ENCODE data around the gene TCERG1L.

TCERG1L gene

DNA sequence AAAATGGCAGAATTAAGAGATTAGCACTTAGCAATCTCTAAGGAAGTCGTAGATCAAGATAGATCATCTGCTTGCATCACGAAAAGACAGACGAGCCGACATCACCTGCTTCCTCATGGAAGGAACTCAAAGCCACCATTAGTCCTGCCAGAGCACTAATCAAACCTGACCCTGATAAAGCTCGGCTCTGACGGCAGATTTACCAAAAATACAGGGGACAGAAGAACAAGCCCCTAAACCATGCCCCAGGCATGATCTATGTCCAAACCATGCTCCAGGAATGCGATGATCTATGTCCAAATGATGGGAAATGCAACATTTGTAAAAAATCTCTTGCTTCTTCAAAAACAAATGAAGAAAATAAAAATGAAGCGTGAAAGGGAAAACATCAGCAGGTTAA is 182.8 kb downstream of the TCERG1L start:
- in situ Hi-C loops (cut with MboI; ENCODE audit: low sequenced_read_pairs) = no loop called here

DNA sequence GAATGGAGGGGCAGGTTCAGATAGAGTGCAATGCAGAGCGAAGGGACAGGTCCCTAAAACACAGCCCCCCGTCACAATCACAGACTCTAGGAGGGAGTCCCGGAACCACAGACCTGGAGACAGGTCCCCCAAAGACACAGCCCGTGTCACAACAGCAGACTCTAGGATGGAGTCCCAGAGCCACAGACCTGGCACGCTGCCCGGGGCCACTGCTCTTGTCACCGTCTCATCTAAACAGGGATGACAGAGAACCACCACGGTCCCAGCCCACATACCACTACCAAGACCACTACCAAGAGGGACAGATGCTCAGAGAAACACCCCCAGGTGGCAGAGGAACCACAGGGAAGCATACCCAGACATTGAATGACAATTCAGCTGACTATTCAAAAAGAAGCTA is 183.9 kb downstream of the TCERG1L start:
- in situ Hi-C loops (cut with MboI; ENCODE audit: low sequenced_read_pairs) = no loop called here

DNA sequence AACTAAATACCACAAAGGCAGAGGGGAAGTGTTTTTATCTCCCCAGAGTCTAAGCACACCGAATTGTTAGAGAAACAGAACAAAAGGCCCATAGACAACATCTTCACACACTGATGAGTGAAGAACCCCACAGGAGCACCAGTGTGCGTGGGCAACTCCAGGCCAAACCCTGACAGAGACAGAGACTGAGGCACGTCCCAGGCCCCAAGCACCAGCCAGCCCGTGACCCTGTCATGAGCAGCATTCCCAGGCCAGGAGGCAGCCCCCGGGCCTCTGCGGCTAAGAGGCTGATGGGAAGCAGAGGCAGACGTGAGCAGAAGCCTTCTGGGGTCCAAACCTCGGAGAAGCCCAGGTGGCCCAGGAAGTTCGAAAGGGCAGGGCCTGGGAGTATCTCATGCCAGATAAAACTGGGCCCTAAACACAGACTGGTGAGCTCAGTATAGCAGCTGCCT is 184.4 kb downstream of the TCERG1L start:
- in situ Hi-C loops (cut with MboI; ENCODE audit: low sequenced_read_pairs) = no loop called here

DNA sequence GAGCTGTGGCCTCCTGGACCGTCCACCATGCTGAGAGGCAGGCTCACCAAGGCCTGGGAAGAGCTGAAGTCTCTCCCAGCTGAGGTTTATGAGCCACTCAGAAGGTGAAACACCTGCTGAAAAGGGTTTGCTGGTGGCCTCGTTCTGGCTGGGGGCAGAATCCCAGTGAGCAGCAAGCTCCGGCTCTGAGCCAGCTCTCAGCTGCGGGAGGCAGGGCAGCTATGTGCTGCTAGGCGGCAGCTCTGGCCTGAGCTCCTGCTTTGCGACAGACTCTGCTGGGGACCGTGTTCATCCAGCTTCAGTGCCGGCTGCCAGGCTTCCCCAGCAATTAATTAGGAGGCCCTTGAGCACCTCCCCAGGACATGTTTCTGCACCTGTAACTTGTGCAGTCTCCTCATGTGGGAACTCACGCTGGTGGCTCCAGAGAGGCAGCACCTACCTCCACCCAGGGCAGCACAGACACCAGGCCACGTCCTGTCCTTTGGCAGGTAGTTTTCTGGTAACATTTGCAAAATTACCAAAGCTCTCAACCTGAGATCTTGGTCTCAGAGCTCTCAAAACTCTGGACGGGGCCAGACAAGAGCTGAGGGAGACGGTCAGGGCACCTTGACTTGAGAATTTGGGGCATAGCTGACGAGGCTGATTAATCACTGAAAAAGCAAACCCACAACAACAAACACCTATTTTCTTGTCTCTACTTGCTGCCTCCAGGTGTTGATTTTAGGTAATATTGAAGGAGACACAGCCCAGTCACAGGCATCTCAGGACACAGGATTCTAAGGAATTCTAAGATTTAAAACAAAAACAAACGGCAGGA is 185.0 kb downstream of the TCERG1L start:
- in situ Hi-C loops (cut with MboI; ENCODE audit: low sequenced_read_pairs) = no loop called here

DNA sequence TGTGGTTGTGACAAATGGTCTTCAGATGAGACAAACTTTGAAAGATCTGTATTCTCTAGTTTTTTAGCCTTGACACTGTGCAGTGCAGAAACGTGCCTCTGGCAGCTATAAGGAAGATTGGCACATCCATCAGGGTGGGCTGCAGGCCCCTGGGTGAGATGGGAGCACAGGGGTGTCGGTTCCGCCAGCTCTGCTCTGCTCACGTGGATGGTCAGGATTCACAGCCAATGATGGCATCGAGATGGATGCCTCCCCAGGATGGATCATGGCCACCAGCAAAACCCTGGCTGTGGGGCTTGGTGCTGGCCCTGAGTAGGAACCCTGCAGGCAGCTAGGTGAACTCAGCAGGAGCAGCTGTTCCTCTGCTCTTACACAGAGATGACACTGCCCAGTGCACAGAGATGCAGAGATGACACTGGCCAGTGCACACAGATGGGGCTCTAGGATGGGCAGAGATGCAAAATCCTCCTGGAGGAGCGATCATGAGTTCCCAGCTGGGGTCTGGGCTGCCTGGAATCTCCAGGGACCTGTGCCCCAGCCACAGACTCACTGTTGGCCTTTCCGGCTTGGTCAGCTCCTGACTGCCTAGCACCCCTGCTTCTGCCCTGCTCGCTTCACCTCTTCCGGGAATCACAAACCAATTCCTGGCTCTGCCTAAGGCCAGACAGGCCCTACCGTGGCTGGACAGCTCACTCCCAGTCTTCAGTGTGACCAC is 185.9 kb downstream of the TCERG1L start:
- in situ Hi-C loops (cut with MboI; ENCODE audit: low sequenced_read_pairs) = no loop called here

DNA sequence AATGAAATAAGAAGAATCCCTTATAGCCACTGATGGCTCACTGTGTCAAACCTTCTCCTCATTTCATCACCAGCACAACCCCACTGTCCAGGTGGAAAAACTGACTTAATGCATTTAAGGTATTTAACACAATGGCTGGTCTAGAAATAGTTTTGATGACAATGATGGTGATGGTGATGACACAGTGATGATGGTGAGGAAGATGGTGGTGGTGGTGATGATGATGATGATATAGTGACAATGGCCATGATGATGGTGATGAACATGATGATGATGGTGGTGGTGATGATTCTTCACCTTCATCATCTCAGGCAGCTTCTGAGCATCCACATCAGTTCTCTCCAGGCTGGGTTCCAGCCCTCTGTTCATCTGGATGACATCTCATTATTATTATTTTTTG is 186.6 kb downstream of the TCERG1L start:
- in situ Hi-C loops (cut with MboI; ENCODE audit: low sequenced_read_pairs) = no loop called here

DNA sequence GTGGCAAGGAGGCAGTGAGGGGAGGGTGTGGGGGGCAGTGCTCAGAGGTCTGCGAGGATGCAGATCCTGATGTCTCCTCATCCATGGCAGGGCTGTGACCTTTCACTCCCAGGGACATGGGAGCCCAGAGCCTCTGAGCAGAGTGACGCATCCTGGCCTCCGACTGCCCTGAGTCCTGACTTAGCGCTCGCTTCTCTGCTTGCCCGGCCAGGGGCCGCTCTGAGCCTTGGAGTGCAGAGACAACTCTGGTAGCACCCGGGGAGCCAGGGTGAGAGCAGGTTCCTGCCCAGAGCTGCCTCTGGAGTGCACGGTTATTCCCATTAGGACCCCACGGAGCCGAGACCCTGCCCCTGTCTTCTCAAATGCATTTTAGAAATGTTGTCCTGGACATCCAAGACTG is 188.0 kb downstream of the TCERG1L start:
- in situ Hi-C loops (cut with MboI; ENCODE audit: low sequenced_read_pairs) = no loop called here

DNA sequence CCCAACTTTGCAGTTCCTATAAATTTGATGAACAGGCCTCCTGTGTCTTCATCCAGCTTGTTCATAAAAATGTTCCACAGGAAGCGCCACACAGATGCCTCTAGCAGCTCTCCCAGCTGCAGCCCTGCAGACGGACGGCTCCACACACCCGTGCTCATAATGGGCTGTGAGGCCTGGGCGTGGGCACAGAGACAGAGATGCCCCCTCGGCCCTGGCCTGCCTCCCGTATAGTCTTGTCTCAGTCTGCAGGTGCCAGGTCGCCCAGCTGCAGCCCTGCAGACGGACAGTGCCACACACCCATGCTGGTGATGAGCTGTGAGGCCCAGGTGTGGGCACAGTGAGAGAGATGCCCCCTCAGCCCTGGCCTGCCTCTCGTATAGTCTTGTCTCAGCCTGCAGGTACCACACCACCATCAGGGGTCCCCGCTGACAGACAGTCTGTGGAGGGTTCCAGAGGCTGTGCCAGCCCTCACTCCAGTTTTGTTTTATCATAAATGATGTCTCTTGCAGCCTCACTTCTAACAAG is 189.9 kb downstream of the TCERG1L start:
- in situ Hi-C loops (cut with MboI; ENCODE audit: low sequenced_read_pairs) = no loop called here

DNA sequence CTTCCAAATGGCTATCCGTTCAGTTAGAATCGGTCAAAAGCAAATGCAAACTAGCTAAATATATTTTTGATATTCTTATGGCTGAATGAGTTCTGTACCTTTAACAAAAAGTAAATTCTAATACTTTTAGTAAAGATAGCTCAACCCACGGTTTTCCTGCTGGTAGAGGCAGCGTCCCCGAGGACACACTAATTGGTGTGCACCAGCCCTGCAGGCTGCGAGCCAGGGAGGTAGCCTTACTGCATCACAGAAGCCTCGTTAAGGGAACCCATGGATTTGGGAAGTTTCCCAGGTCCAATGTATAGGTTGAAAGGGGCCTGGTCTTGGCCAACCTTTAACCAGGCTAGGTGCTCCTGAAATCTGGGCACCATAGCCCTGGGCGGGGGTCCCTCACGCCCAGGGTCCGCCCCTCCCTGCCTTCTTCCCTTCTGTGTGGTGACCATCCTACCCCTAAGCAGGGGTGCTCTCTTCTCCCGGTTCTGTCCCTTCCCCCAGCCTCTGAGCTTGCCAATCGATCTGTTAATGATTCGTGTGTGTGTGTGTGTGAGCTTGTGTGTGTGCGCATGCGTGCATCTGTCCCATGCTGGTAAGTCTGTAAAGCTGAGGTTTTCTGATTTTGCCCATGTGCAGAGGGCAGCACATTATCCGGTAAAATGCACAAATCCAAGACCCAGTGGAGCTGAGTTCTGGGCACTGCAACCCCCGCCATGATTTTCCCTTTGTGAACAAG is 191.7 kb downstream of the TCERG1L start:
- in situ Hi-C loops (cut with MboI; ENCODE audit: low sequenced_read_pairs) = no loop called here

DNA sequence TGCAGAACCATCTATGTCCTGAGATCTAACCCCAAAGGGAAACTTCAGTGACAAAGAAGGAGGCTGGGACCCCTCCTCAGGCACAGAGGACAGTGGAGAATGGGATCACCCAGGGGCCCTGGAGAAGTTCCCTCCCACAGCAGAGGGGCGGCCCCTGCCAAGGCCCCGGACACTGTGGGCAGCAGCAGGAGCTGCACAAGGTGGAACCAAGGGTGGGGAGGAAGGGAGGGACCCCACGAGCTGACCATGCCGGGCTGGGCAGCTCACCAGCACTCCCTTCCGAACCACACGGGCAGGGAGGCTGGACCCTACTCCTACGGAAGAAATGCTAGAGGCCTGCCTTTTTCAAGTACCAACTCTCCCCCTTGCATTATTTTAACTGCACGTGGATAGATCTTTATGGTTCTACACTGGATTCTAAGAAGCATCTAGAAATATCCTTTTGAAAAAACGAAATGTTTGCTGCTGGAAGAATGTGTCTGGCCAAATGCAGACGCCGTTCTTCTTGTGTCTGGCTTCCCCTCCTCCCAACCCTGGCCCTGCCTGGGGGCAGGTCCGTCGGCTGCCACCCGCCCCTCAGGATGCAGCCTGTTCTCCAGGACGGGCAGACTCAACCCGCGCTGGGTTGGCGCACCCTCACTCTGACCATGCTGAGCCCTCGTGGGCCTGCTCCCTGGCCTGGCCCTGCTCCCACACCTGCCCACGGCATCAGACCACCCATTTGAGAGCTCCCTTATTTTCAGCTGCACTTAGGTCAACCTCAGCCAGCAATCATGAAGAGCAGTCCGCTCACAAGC is 193.9 kb downstream of the TCERG1L start:
- in situ Hi-C loops (cut with MboI; ENCODE audit: low sequenced_read_pairs) = no loop called here

DNA sequence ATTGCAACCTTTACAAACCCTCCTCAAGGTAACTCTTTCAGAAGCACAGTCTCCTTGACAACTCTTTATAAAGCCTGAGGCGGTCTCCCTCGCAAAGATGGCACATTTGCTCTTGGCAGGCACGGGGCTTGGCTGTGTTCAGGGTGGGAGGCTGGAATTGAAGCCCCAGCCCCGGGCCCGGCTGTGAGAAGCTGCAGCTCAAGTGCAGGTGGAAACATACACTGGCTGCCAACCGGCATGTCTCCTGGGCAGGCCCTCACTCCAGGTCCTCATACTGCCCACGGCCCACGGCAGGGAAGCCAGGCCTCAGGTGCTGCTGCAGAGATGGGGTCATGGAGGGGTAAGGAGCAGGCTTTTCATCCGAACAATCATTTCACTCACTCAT is 194.5 kb downstream of the TCERG1L start:
- in situ Hi-C loops (cut with MboI; ENCODE audit: low sequenced_read_pairs) = no loop called here

DNA sequence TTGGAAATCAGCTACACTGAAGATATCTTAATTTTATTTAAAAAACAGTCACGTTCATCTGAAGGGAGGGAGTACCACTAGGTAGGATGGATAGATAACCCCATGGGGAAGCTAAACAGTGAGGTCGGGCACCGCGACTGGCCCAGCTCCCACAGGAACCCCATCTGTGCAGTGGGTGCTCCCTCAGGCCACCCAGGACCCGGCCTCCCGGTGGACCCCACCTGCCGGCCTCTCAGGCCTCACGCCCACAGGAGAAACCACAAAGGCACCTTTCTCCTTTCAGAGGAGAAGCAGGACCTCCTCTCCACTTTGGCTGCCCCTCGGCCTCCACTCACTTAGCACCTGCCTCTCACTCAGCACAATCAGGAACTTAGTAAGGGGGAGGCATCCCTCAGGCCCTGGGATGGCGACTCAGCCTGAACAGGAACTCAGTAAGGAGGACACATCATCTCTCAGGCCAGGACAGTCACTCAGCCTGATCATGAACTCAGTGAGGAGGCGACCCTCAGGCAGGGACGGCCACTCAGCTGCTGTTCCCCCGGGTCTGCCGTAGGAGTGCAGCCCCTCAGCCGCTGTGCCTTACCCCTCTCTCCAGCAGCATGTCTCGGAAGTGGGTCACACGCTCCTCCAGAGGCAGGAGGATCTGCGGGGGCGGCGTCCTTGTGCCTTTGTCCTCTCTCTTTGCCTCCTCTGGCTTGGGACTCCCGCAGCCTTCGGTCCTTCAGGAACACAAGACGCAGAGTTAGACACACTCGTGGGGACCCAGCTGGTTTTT is 195.1 kb downstream of the TCERG1L start:
- in situ Hi-C loops (cut with MboI; ENCODE audit: low sequenced_read_pairs) = no loop called here

DNA sequence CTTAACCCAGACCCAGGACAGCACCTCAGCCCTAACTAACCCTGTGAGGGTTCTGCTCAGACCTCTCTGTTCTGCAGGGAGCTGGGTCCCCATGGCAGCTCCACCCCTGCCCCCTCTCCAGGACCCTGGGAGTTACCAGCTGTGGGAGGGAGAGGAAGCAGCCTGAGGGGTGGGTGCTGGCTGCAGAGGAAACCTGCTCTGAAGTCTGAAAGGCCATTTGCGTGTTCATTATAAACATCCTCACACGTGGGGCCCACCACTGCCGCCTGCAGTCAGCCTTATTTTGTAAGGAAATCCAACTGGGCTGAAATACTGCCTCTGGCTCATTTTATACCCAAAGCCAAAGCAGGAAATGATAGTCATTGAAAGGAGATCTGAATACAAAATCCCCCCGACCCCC is 195.7 kb downstream of the TCERG1L start:
- in situ Hi-C loops (cut with MboI; ENCODE audit: low sequenced_read_pairs) = no loop called here

DNA sequence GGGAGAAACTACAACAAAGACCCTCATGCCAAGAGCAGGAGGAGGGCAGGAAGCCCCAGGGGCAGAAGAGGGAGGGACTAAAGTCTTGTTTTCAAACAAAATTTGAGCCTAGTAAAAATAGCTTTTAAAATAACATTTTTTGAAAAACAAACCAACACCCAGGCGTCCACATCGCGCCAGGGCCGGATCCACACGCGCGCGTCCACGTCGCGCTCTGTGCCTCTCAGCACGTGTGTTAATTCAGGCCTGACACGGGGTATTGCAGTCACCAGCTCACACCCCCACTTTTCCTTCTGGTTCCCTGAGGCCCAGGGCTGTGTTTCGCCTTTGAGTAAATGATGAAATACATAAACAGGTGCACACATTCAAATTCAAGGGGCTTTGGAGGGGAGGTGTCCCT is 196.2 kb downstream of the TCERG1L start:
- in situ Hi-C loops (cut with MboI; ENCODE audit: low sequenced_read_pairs) = no loop called here

DNA sequence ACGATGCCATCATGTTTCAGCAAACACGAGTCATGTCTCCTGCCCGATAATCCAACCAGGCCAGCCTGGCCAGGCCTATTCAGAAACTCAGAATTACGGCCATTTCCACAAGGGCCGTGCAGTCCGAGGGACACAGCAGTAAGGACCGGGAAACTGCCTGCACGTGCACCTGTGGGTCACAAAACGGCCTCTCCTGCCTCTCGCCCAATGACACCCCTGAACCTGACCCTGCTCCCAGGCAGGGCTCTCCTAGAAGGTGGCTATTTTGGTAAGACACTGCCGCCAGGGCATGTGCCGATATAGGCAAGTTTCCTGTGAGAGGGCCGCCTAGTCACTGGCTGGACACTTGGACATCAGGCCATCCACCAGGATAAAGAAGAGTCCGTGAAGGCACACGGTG is 196.7 kb downstream of the TCERG1L start:
- in situ Hi-C loops (cut with MboI; ENCODE audit: low sequenced_read_pairs) = no loop called here

DNA sequence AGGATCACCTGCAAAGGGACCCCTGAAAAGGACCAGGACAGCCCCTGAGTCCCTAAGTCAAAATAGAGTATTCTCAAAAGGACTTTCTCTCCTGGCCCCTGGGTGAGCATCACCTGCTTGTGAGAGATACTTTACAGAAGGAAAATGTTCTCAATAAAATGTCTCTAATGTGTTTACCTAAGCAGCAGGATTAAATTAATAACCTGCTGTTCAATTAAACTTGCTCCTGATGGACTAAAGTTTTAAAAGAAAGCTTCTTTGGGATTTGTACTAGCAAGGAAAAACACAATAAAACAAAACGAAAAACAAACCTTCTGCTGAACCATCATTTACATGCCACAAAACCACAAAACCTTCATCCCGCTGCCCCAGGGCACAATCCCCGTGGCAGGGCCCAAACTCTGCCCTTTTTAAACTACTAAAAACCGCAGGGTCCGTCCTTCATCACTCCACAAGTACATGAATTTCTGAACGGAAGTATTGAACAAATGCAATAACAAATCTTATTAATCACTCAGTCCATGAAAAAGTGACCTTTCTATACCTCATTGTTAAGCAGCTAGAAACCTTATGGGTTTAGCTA is 197.7 kb downstream of the TCERG1L start:
- in situ Hi-C loops (cut with MboI; ENCODE audit: low sequenced_read_pairs) = no loop called here

DNA sequence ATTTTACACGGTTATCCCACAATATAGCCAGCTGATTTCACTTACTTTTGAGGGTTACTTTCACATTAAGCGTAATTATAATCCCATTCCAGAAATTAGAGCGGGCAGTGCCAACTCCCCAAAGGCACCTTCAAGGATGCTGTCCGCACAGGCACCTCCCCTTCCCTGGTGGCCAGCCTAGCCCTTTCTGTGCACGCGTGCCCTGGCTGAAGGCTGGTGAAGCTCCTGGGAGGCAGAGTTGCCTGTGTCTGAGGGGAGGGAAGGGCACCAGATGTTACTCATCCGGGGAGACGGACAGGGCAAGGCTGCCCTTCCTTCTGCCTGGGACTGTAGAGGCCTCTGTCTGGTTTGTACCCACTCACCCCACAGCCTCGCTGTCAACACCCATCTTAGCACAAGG is 198.4 kb downstream of the TCERG1L start:
- in situ Hi-C loops (cut with MboI; ENCODE audit: low sequenced_read_pairs) = no loop called here

DNA sequence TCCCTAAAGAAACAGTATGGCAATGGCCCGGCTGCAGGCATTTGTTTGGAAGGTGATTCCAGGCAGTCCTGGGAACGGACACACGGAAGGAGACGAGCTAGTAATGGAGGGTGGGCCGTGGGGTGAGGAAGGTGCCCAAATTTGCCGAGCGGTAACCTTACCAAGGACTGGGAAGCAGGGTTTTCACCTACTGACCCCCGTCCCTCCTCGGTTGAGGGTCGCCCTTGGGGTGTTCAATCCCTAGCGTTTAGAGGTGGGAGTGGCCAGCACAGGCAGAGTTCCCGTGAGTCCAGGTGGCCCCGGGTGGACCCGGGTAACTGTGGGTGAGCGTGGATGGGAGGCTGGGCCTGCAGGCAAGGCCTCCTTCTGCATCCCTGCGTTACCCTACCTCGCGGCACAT is 198.8 kb downstream of the TCERG1L start:
- in situ Hi-C loops (cut with MboI; ENCODE audit: low sequenced_read_pairs) = no loop called here

DNA sequence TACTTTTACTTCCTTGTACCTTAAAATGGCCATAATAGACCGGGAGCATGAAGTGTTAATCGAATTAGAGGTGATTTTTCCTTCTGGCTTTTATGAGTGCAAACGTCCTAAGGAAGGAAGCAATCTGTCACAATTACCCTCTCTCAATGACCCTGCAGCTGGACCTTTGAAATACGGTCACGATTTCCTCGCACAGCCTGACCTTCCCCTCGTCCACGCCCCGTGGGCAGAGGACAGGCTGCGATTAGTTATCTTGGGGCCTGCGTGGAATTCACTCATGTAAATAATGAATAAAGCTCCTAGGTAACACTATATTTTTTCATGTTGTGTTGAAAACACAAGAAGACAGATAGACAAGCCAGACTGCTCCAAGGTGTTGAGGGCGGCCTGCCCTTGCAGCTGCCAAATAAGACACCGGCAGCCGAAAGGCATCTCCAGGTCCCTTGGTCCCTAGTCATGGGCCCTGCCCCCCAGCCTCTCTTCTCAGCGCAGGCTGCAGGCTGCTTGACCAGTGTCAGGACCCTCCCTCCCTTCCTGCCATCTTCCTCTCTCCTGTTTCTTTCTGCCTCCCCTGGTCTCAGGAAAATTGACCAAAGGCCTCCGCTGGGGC is 199.9 kb downstream of the TCERG1L start:
- in situ Hi-C loops (cut with MboI; ENCODE audit: low sequenced_read_pairs) = no loop called here

Data from hTERT RPE-1 (cell line).